ENCODE results near the gene EPS8L1. TPM values are rescaled to one million over a fixed set of nuclear protein-coding genes. Genes with fewer than 3 reads are reported as not detected.

EPS8L1 gene
- total RNA-seq, 1 donor from 2014 or later = 180 TPM

- Histone ChIP-seq H3K9me3 (no peaks in the 10 kb centered on the region), H3K4me3 (no peak overlapping the region), H3K27me3 (no peaks in the 10 kb centered on the region), H3K36me3 (no peaks in the 10 kb centered on the region), H3K27ac (no peak overlapping the region), H3K4me1 (no peaks in the 10 kb centered on the region)
- no peak for TF ChIP-seq CTCF (IDR thresholded peaks at IDR 0.05)
- TF ChIP-seq POLR2AphosphoS5 (IDR thresholded peaks at IDR 0.05; ENCODE audit: insufficient read depth in 1 of 2, low read depth in 1 of 2) = no peak
- TF ChIP-seq POLR2A (IDR thresholded peaks at IDR 0.05) = no peak
- intact Hi-C loops (cut with DNase I) = no loop called here
- DNase-seq (ENCODE audit: extremely low spot score in 2 of 2) = no peak
Observed at GRCh38 chr19:55132453-55133129, 56.9 kb downstream of the EPS8L1 start.

- no peaks in the 10 kb centered on the region for H3K4me1 ChIP-seq
- H3K27me3 ChIP-seq = no peaks in the 10 kb centered on the region
- no peak overlapping the region for H3K27ac ChIP-seq
- intact Hi-C loops (cut with DNase I) = no loop called here
- no peak for DNase-seq (ENCODE audit: extremely low spot score in 2 of 2)
- no peaks in the 10 kb centered on the region for H3K36me3 ChIP-seq
- no peaks in the 10 kb centered on the region for H3K9me3 ChIP-seq
- TF ChIP-seq POLR2A (IDR thresholded peaks at IDR 0.05) (no peak), CTCF (IDR thresholded peaks at IDR 0.05) (no peak), POLR2AphosphoS5 (IDR thresholded peaks at IDR 0.05; ENCODE audit: insufficient read depth in 1 of 2, low read depth in 1 of 2) (no peak)
- H3K4me3 ChIP-seq = no peak overlapping the region
Observed at GRCh38 chr19:55133639-55134444, 58.2 kb downstream of the EPS8L1 start.

- no peaks in the 10 kb centered on the region for H3K4me1 ChIP-seq
- no peak for DNase-seq (ENCODE audit: extremely low spot score in 2 of 2)
- intact Hi-C loops (cut with DNase I) = no loop called here
- TF ChIP-seq POLR2A (IDR thresholded peaks at IDR 0.05) (no peak), CTCF (IDR thresholded peaks at IDR 0.05) (no peak), POLR2AphosphoS5 (IDR thresholded peaks at IDR 0.05; ENCODE audit: insufficient read depth in 1 of 2, low read depth in 1 of 2) (no peak)
- no peaks in the 10 kb centered on the region for H3K9me3 ChIP-seq
- no peak overlapping the region for H3K27ac ChIP-seq
- no peaks in the 10 kb centered on the region for H3K27me3 ChIP-seq
- no peaks in the 10 kb centered on the region for H3K36me3 ChIP-seq
- H3K4me3 ChIP-seq = no peak overlapping the region
Observed at GRCh38 chr19:55134736-55135135, 59.1 kb downstream of the EPS8L1 start.

GRCh38 chr19:55136399-55137102 is 60.9 kb downstream of the EPS8L1 start:
- Histone ChIP-seq H3K27ac (no peak overlapping the region), H3K9me3 (no peaks in the 10 kb centered on the region), H3K36me3 (no peaks in the 10 kb centered on the region), H3K4me1 (no peaks in the 10 kb centered on the region), H3K27me3 (no peaks in the 10 kb centered on the region), H3K4me3 (no peak overlapping the region)
- intact Hi-C loops (cut with DNase I) = no loop called here
- TF ChIP-seq CTCF (IDR thresholded peaks at IDR 0.05) (no peak), POLR2AphosphoS5 (IDR thresholded peaks at IDR 0.05; ENCODE audit: insufficient read depth in 1 of 2, low read depth in 1 of 2) (no peak), POLR2A (IDR thresholded peaks at IDR 0.05) (no peak)
- DNase-seq (ENCODE audit: extremely low spot score in 2 of 2) = no peak

Small RNA genes within 50 kb of the gene (microRNA-seq; reads per million reads assigned to microRNA genes)
- not detected for gene MIR7975 (ENCODE audit: borderline number of aligned reads, borderline replicate concordance)

Small RNA genes within 50 kb of the gene (small RNA-seq; reads per million reads assigned to genes)
- not detected for gene MIR7975

Other genes starting within 250 kb of the EPS8L1 start
- gene KIR2DS4, start 243.2 kb upstream of the EPS8L1 start, total RNA-seq = not detected
- gene KIR3DL2, start 225.4 kb upstream of the EPS8L1 start, total RNA-seq = not detected
- gene FCAR, start 201.6 kb upstream of the EPS8L1 start, total RNA-seq = 2.2 TPM
- 2.7 TPM for gene NCR1, start 169.7 kb upstream of the EPS8L1 start, total RNA-seq
- not detected for gene NLRP7, start 128.3 kb upstream of the EPS8L1 start, total RNA-seq
- 2.7 TPM for gene NLRP2, start 109.5 kb upstream of the EPS8L1 start, total RNA-seq
- gene GP6, start 37.6 kb upstream of the EPS8L1 start, total RNA-seq = 0.49 TPM
- gene RDH13, start 12.7 kb upstream of the EPS8L1 start, total RNA-seq = 37.3 TPM
- gene PPP1R12C, start 41.8 kb downstream of the EPS8L1 start, total RNA-seq = 108 TPM
- 9.1 TPM for gene TNNT1, start 73.3 kb downstream of the EPS8L1 start, total RNA-seq
- not detected for gene TNNI3, start 81.9 kb downstream of the EPS8L1 start, total RNA-seq
- gene DNAAF3, start 90.7 kb downstream of the EPS8L1 start, total RNA-seq = 5.6 TPM
- gene SYT5, start 104.4 kb downstream of the EPS8L1 start, total RNA-seq = not detected
- gene PTPRH, start 133.6 kb downstream of the EPS8L1 start, total RNA-seq = 4.4 TPM
- gene TMEM86B, start 152.9 kb downstream of the EPS8L1 start, total RNA-seq = 2.9 TPM
- 30.4 TPM for gene PPP6R1, start 183.1 kb downstream of the EPS8L1 start, total RNA-seq
- 29.5 TPM for gene HSPBP1, start 204.2 kb downstream of the EPS8L1 start, total RNA-seq
- 10.1 TPM for gene BRSK1, start 208.1 kb downstream of the EPS8L1 start, total RNA-seq
- gene TMEM150B, start 249.5 kb downstream of the EPS8L1 start, total RNA-seq = not detected